ENCODE results near the gene NKG7. TPM values are rescaled to one million over a fixed set of nuclear protein-coding genes. Genes with fewer than 3 reads are reported as not detected.

NKG7 gene
- total RNA-seq, 2 experiments from 2014 or later, result 6.2 to 7.2 TPM

DNA sequence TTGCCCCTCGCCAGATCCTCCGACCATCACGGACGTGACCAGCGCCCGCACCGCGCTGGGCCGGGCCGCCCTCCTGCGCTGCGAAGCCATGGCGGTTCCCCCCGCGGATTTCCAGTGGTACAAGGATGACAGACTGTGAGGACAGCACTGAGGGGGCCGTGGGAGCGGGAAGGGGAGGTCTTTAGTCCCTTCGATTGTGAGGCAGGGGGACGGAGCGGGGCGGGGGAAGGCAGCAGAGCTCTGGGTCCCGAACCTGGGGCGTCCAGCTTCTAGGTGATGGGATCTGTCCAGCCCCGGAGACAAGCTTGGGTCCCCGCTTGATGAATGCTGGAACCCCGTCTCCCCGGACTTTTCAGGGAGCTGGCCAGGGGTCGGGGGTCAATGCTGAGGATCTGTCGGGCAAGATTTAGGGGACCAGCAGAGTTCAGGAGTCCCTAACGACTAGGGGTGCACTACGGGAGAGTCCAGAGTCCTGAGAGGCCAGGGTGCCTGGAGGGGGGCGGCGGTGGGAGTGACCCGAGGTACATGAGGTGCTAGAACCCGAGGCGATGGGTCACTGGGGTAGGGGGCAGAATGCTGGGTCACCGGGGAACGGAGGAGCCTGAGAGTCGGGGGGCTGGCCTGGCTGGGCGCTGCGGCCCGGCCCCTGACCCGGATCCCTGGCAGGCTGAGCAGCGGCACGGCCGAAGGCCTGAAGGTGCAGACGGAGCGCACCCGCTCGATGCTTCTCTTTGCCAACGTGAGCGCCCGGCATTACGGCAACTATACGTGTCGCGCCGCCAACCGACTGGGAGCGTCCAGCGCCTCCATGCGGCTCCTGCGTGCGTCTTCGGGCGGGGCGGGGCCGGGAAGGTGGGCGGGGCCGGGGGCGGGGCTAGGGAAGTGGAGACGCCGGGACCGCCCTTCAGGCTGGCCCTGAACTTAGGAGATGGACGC, 45.1 kb downstream of the NKG7 start:
- Histone ChIP-seq H3K27me3 (ENCODE audit: control insufficient read depth in 1 of 2, insufficient read depth in 2 of 2, low read length in 2 of 2) (peaks cover 47 to 50% of the 10 kb centered on the region in 2 experiments), H3K27ac (ENCODE audit: low read depth in 1 of 2, low read length in 2 of 2) (no peak overlapping the region), H3K4me3 (ENCODE audit: low read length) (peak overlapping the region; percentile 7), H3K9me3 (ENCODE audit: control insufficient read depth in 1 of 2, insufficient read depth in 1 of 2, low read length in 2 of 2) (peaks cover 0 to 22% of the 10 kb centered on the region in 2 experiments), H3K36me3 (ENCODE audit: insufficient read depth, low read length) (no peaks in the 10 kb centered on the region), H3K4me1 (ENCODE audit: insufficient read depth, low read length) (peaks cover 13% of the 10 kb centered on the region)
- Mint-ChIP-seq H3K9me3 (no peaks in the 10 kb centered on the region), H3K4me1 (ENCODE audit: low read depth) (no peaks in the 10 kb centered on the region), H3K27me3 (peaks cover 89% of the 10 kb centered on the region), H3K27ac (no peak overlapping the region), H3K36me3 (ENCODE audit: low read depth) (no peaks in the 10 kb centered on the region), H3K4me3 (no peak overlapping the region)
- ChIA-PET CTCF (no interaction called here), POLR2A (no interaction called here)
- intact Hi-C loops (cut with DNase I, micrococcal nuclease), result no loop called here
- TF ChIP-seq CTCF (IDR thresholded peaks at IDR 0.05), result no peak
- peak in 11 of 14 experiments; percentile 13 to 75 (median 30) for DNase-seq
- ATAC-seq (ENCODE audit: poor library complexity), result peak; percentile 83

DNA sequence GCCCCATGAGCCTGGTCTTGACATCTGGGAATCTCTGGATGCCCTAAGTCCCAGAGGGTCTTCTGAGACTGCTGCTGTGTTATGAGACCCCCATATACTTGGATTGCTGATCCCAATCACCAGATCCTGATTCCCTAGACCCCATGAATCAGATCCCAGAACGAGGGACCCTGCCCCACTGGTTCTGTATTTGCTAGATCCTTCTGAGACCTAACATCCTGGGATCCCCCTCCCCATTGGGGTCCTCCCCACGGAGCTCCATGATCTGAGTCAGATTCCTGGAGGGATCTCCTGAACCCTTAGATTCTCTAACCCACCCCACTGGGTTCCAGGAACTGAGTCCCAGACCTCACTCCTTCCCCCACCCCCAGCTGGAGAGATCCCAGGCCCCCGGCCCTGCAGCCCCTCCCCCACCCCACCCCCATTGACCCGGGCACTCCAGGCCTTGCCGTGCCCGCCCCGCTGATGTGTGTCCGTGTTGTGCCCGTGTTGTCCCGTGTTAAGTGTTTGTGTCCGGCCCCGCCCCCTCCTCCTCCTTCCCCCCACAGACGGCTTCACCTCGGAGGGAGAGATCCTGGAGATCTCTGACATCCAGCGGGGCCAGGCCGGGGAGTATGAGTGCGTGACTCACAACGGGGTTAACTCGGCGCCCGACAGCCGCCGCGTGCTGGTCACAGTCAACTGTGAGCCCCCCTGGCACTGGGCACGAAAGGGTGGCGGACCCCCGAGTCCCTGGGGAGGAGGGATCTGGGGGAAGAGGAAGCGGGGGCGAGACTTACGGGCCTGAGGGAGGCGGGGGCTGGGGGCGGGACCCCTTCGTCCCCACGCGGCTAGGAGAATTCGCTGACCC, 46.0 kb downstream of the NKG7 start:
- ChIA-PET CTCF (no interaction called here), POLR2A (no interaction called here)
- H3K9me3 ChIP-seq (ENCODE audit: control insufficient read depth in 1 of 2, insufficient read depth in 1 of 2, low read length in 2 of 2), result peaks cover 0 to 22% of the 10 kb centered on the region in 2 experiments
- peaks cover 13% of the 10 kb centered on the region for H3K4me1 ChIP-seq (ENCODE audit: insufficient read depth, low read length)
- intact Hi-C loops (cut with DNase I, micrococcal nuclease), result no loop called here
- H3K27me3 ChIP-seq (ENCODE audit: control insufficient read depth in 1 of 2, insufficient read depth in 2 of 2, low read length in 2 of 2), result peaks cover 48 to 50% of the 10 kb centered on the region in 2 experiments
- Mint-ChIP-seq H3K4me3 (no peak overlapping the region), H3K36me3 (ENCODE audit: low read depth) (no peaks in the 10 kb centered on the region), H3K27ac (no peak overlapping the region), H3K4me1 (ENCODE audit: low read depth) (no peaks in the 10 kb centered on the region), H3K9me3 (no peaks in the 10 kb centered on the region), H3K27me3 (peaks cover 85% of the 10 kb centered on the region)
- no peak for DNase-seq
- no peak for TF ChIP-seq CTCF (IDR thresholded peaks at IDR 0.05)
- H3K27ac ChIP-seq (ENCODE audit: low read depth in 1 of 2, low read length in 2 of 2), result no peak overlapping the region
- no peak for ATAC-seq (ENCODE audit: poor library complexity)
- H3K4me3 ChIP-seq (ENCODE audit: low read length), result no peak overlapping the region
- H3K36me3 ChIP-seq (ENCODE audit: insufficient read depth, low read length), result no peaks in the 10 kb centered on the region

DNA sequence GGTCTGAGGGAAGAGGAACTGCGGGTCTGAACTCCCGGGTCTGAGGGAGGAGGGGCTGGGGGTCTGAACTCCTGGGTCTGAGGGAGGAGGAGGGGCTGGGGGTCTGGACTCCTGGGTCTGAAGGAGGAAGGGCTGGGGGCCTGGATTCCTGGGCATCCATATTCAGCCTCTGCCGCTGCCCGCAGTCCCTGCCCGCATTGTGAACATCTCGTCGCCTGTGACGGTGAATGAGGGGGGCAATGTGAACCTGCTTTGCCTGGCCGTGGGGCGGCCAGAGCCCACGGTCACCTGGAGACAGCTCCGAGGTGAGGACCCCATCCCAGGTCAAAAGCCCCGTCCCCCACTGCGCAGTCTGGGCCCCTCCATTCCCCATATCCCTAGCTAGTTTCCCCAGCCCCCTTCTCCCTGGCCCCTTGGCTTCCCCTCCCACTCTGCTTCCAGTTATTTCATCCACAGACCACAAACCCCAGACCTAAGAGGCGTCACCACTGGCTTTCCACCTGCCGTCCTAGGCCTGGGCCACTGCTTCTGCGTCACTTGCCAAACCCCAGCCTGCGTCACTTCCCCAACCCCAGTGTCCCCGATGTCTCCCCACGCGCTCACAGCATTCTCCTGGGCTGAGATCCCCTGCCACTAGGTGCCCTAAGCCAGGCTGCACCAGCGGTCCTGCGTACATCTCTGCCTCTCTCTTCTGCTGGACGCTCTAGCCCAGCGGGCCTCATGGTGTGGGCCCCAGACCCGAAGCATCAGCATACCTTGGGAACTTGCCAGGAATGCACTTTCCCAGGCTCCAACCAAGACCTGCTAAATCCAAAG, 47.1 kb downstream of the NKG7 start:
- peaks cover 0 to 21% of the 10 kb centered on the region in 2 experiments for H3K9me3 ChIP-seq (ENCODE audit: control insufficient read depth in 1 of 2, insufficient read depth in 1 of 2, low read length in 2 of 2)
- TF ChIP-seq CTCF (IDR thresholded peaks at IDR 0.05), result no peak
- no peak overlapping the region for H3K27ac Mint-ChIP-seq
- peaks cover 86% of the 10 kb centered on the region for H3K27me3 Mint-ChIP-seq
- H3K9me3 Mint-ChIP-seq, result no peaks in the 10 kb centered on the region
- no peak overlapping the region for H3K27ac ChIP-seq (ENCODE audit: low read depth in 1 of 2, low read length in 2 of 2)
- ATAC-seq (ENCODE audit: poor library complexity) (peak; percentile 45), DNase-seq (peak in 3 of 14 experiments; percentile 10 to 55 (median 43))
- H3K4me3 ChIP-seq (ENCODE audit: low read length), result no peak overlapping the region
- intact Hi-C loops (cut with DNase I, micrococcal nuclease), result no loop called here
- peaks cover 43 to 50% of the 10 kb centered on the region in 2 experiments for H3K27me3 ChIP-seq (ENCODE audit: control insufficient read depth in 1 of 2, insufficient read depth in 2 of 2, low read length in 2 of 2)
- H3K36me3 ChIP-seq (ENCODE audit: insufficient read depth, low read length), result no peaks in the 10 kb centered on the region
- no peaks in the 10 kb centered on the region for H3K4me1 Mint-ChIP-seq (ENCODE audit: low read depth)
- ChIA-PET POLR2A (no interaction called here), CTCF (no interaction called here)
- no peak overlapping the region for H3K4me3 Mint-ChIP-seq
- H3K4me1 ChIP-seq (ENCODE audit: insufficient read depth, low read length), result peaks cover 13% of the 10 kb centered on the region
- no peaks in the 10 kb centered on the region for H3K36me3 Mint-ChIP-seq (ENCODE audit: low read depth)
